MM.1S (cell line): ENCODE data around the gene RNF125.

ENCODE experiments used
- EZH2phosphoT487 ChIP-seq: fragments of 300-600 bp; sonication (generic); IDR thresholded peaks from 2 replicates; pipeline ENCODE4 v1.6.1; 2018; ENCODE audit warnings: antibody characterized with exemption, low read length
- TF ChIP-seq, protein P1 (sequence below): fragments of 300-600 bp; sonication (generic); IDR thresholded peaks from 2 replicates; pipeline ENCODE4 v1.5.1; 2016; ENCODE audit warnings: antibody characterized with exemption, low read length, mixed read lengths

DNA sequence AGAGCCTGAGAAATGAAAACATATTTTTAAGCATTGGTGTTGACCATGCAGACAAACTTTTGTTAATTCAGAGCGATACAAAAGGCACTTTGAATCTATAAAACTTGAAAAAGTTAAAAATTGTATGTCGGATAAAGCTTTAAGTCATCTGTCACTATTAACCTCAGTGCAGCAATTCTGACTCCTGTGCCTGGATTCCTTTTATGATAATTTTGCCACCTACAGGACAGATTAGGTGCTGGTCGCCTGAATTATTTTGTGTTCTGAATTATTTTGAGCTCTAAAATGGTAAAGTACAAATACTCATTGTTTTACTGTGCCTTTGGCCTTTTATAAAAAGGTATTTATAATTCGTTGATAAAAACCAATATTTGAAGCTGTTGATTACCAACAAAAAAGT is 53.7 kb downstream of the RNF125 start:
- TF ChIP-seq, protein P1, sequence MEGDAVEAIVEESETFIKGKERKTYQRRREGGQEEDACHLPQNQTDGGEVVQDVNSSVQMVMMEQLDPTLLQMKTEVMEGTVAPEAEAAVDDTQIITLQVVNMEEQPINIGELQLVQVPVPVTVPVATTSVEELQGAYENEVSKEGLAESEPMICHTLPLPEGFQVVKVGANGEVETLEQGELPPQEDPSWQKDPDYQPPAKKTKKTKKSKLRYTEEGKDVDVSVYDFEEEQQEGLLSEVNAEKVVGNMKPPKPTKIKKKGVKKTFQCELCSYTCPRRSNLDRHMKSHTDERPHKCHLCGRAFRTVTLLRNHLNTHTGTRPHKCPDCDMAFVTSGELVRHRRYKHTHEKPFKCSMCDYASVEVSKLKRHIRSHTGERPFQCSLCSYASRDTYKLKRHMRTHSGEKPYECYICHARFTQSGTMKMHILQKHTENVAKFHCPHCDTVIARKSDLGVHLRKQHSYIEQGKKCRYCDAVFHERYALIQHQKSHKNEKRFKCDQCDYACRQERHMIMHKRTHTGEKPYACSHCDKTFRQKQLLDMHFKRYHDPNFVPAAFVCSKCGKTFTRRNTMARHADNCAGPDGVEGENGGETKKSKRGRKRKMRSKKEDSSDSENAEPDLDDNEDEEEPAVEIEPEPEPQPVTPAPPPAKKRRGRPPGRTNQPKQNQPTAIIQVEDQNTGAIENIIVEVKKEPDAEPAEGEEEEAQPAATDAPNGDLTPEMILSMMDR, result peak; percentile 47
- no peak for TF ChIP-seq EZH2phosphoT487
